Thyroid gland (tissue), 4 donors: Measurements from ENCODE around the gene RHEX.

Experiments
- CTCF ChIP-seq, 6 experiments: fragments of 200-600 bp in 3 of 6; fragments of 450-650 bp in 3 of 6; sonication (generic) in 3 of 6; IDR thresholded peaks; one replicate each; pipeline ENCODE4 v1.5.1; 2016 to 2019; ENCODE audit warnings: antibody characterized with exemption in 6 of 6, mild to moderate bottlenecking in 2 of 6, inconsistent platforms in 1 of 6, moderate library complexity in 1 of 6
- POLR2A ChIP-seq, 2 donors: fragments of 450-650 bp; IDR thresholded peaks; one replicate each; pipeline ENCODE4 v1.6.1; 2017; ENCODE audit warnings: antibody characterized with exemption in 2 of 2, mild to moderate bottlenecking in 2 of 2, moderate library complexity in 1 of 2

GRCh38 chr1:206005234-206005633 is 47.7 kb upstream of the RHEX start:
- TF ChIP-seq POLR2A (IDR thresholded peaks at IDR 0.05) (no peak), CTCF (IDR thresholded peaks at IDR 0.05) (no peak)
